ENCODE data around the gene DNAJC13.
"Not testable (repeated sequence)": the region's sequence is repeated elsewhere in the genome, so short reads cannot be mapped to it uniquely, and the experiment has no call there.

DNAJC13 gene

GRCh38 chr3:132386259-132386658, 31.0 kb upstream of the DNAJC13 start:
- Histone ChIP-seq H3K4me3 (ENCODE audit: extremely low read depth, insufficient read depth, low read length, poor library complexity, severe bottlenecking) (no peak overlapping the region), H3K36me3 (ENCODE audit: control insufficient read depth, insufficient read depth, low read length) (no peaks in the 10 kb centered on the region), H3K27ac (ENCODE audit: low read depth, low read length, severe bottlenecking) (no peak overlapping the region), H3K4me1 (ENCODE audit: control insufficient read depth, insufficient read depth, low read length, poor library complexity, severe bottlenecking) (no peaks in the 10 kb centered on the region), H3K9me3 (ENCODE audit: control insufficient read depth, low read length) (no peaks in the 10 kb centered on the region)
- 88 to 95% methylated on average over 7 of the region's 8 CpGs for WGBS, 2 experiments (ENCODE audit: insufficient coverage in 2 of 2)

GRCh38 chr3:132392675-132393074, 24.6 kb upstream of the DNAJC13 start:
- not testable (repeated sequence) for H3K4me1 ChIP-seq (ENCODE audit: control insufficient read depth, insufficient read depth, low read length, poor library complexity, severe bottlenecking); H3K27ac ChIP-seq (ENCODE audit: low read depth, low read length, severe bottlenecking); H3K36me3 ChIP-seq (ENCODE audit: control insufficient read depth, insufficient read depth, low read length); H3K9me3 ChIP-seq (ENCODE audit: control insufficient read depth, low read length); H3K4me3 ChIP-seq (ENCODE audit: extremely low read depth, insufficient read depth, low read length, poor library complexity, severe bottlenecking)
- WGBS, 2 experiments (ENCODE audit: insufficient coverage in 2 of 2), result no CpG with 5 or more reads among the region's 1 CpG

- Histone ChIP-seq H3K4me1 (ENCODE audit: control insufficient read depth, insufficient read depth, low read length, poor library complexity, severe bottlenecking) (no peaks in the 10 kb centered on the region), H3K4me3 (ENCODE audit: extremely low read depth, insufficient read depth, low read length, poor library complexity, severe bottlenecking) (no peak overlapping the region)
These were observed 23.0 kb upstream of the DNAJC13 start for GRCh38 chr3:132394320-132394719.

GRCh38 chr3:132395126-132395525, 22.2 kb upstream of the DNAJC13 start:
- Histone ChIP-seq H3K4me1 (ENCODE audit: control insufficient read depth, insufficient read depth, low read length, poor library complexity, severe bottlenecking) (no peaks in the 10 kb centered on the region), H3K27ac (ENCODE audit: low read depth, low read length, severe bottlenecking) (no peak overlapping the region), H3K4me3 (ENCODE audit: extremely low read depth, insufficient read depth, low read length, poor library complexity, severe bottlenecking) (no peak overlapping the region), H3K36me3 (ENCODE audit: control insufficient read depth, insufficient read depth, low read length) (no peaks in the 10 kb centered on the region), H3K9me3 (ENCODE audit: control insufficient read depth, low read length) (no peaks in the 10 kb centered on the region)
- WGBS, 2 experiments (ENCODE audit: insufficient coverage in 2 of 2), result no CpG with 5 or more reads among the region's 1 CpG

More at GRCh38 chr3:132394320-132394719, 23.0 kb upstream of the DNAJC13 start:
- Histone ChIP-seq H3K36me3 (ENCODE audit: control insufficient read depth, insufficient read depth, low read length) (no peaks in the 10 kb centered on the region), H3K27ac (ENCODE audit: low read depth, low read length, severe bottlenecking) (no peak overlapping the region), H3K9me3 (ENCODE audit: control insufficient read depth, low read length) (no peaks in the 10 kb centered on the region)
- 50 to 86% methylated on average over 1 of the region's 2 CpGs for WGBS, 2 experiments (ENCODE audit: insufficient coverage in 2 of 2)

- Histone ChIP-seq H3K9me3 (ENCODE audit: control insufficient read depth, low read length) (no peaks in the 10 kb centered on the region), H3K27ac (ENCODE audit: low read depth, low read length, severe bottlenecking) (no peak overlapping the region), H3K4me3 (ENCODE audit: extremely low read depth, insufficient read depth, low read length, poor library complexity, severe bottlenecking) (no peak overlapping the region), H3K4me1 (ENCODE audit: control insufficient read depth, insufficient read depth, low read length, poor library complexity, severe bottlenecking) (no peaks in the 10 kb centered on the region), H3K36me3 (ENCODE audit: control insufficient read depth, insufficient read depth, low read length) (no peaks in the 10 kb centered on the region)
- WGBS, 2 experiments (ENCODE audit: insufficient coverage in 2 of 2), result 96 to 97% methylated on average over 16 to 19 of the region's 24 CpGs
These were observed 21.0 kb upstream of the DNAJC13 start for GRCh38 chr3:132396255-132396654.

- WGBS, 2 experiments (ENCODE audit: insufficient coverage in 2 of 2), result 95 to 98% methylated on average over 6 of the region's 8 CpGs
- not testable (repeated sequence) for H3K9me3 ChIP-seq (ENCODE audit: control insufficient read depth, low read length); H3K36me3 ChIP-seq (ENCODE audit: control insufficient read depth, insufficient read depth, low read length); H3K27ac ChIP-seq (ENCODE audit: low read depth, low read length, severe bottlenecking); H3K4me1 ChIP-seq (ENCODE audit: control insufficient read depth, insufficient read depth, low read length, poor library complexity, severe bottlenecking); H3K4me3 ChIP-seq (ENCODE audit: extremely low read depth, insufficient read depth, low read length, poor library complexity, severe bottlenecking)
These were observed 20.5 kb upstream of the DNAJC13 start for GRCh38 chr3:132396776-132397175.

- H3K4me1 ChIP-seq (ENCODE audit: control insufficient read depth, insufficient read depth, low read length, poor library complexity, severe bottlenecking), result peaks cover 2% of the 10 kb centered on the region
- H3K9me3 ChIP-seq (ENCODE audit: control insufficient read depth, low read length), result no peaks in the 10 kb centered on the region
- H3K4me3 ChIP-seq (ENCODE audit: extremely low read depth, insufficient read depth, low read length, poor library complexity, severe bottlenecking), result no peak overlapping the region
- no peaks in the 10 kb centered on the region for H3K36me3 ChIP-seq (ENCODE audit: control insufficient read depth, insufficient read depth, low read length)
- H3K27ac ChIP-seq (ENCODE audit: low read depth, low read length, severe bottlenecking), result no peak overlapping the region
- 55 to 57% methylated on average over 1 to 4 of the region's 5 CpGs for WGBS, 2 experiments (ENCODE audit: insufficient coverage in 2 of 2)
These were observed 18.0 kb upstream of the DNAJC13 start for GRCh38 chr3:132399054-132399929.

- H3K27ac ChIP-seq (ENCODE audit: low read depth, low read length, severe bottlenecking), result no peak overlapping the region
- peaks cover 5% of the 10 kb centered on the region for H3K4me1 ChIP-seq (ENCODE audit: control insufficient read depth, insufficient read depth, low read length, poor library complexity, severe bottlenecking)
- WGBS, 2 experiments (ENCODE audit: insufficient coverage in 2 of 2), result 92 to 98% methylated on average over 12 to 13 of the region's 13 CpGs
- H3K4me3 ChIP-seq (ENCODE audit: extremely low read depth, insufficient read depth, low read length, poor library complexity, severe bottlenecking), result no peak overlapping the region
- H3K9me3 ChIP-seq (ENCODE audit: control insufficient read depth, low read length), result no peaks in the 10 kb centered on the region
- H3K36me3 ChIP-seq (ENCODE audit: control insufficient read depth, insufficient read depth, low read length), result no peaks in the 10 kb centered on the region
These were observed 16.0 kb upstream of the DNAJC13 start for GRCh38 chr3:132401255-132401654.

- Histone ChIP-seq H3K36me3 (ENCODE audit: control insufficient read depth, insufficient read depth, low read length) (no peaks in the 10 kb centered on the region), H3K4me3 (ENCODE audit: extremely low read depth, insufficient read depth, low read length, poor library complexity, severe bottlenecking) (no peak overlapping the region), H3K27ac (ENCODE audit: low read depth, low read length, severe bottlenecking) (no peak overlapping the region), H3K4me1 (ENCODE audit: control insufficient read depth, insufficient read depth, low read length, poor library complexity, severe bottlenecking) (peaks cover 5% of the 10 kb centered on the region), H3K9me3 (ENCODE audit: control insufficient read depth, low read length) (no peaks in the 10 kb centered on the region)
- WGBS, 2 experiments (ENCODE audit: insufficient coverage in 2 of 2), result 100% methylated on average over 1 of the region's 3 CpGs
These were observed 13.0 kb upstream of the DNAJC13 start for GRCh38 chr3:132404276-132404675.

GRCh38 chr3:132405188-132405587, 12.1 kb upstream of the DNAJC13 start:
- peaks cover 5% of the 10 kb centered on the region for H3K4me1 ChIP-seq (ENCODE audit: control insufficient read depth, insufficient read depth, low read length, poor library complexity, severe bottlenecking)
- H3K27ac ChIP-seq (ENCODE audit: low read depth, low read length, severe bottlenecking), result no peak overlapping the region
- H3K36me3 ChIP-seq (ENCODE audit: control insufficient read depth, insufficient read depth, low read length), result no peaks in the 10 kb centered on the region
- no peak overlapping the region for H3K4me3 ChIP-seq (ENCODE audit: extremely low read depth, insufficient read depth, low read length, poor library complexity, severe bottlenecking)
- no CpG with 5 or more reads among the region's 1 CpG for WGBS, 2 experiments (ENCODE audit: insufficient coverage in 2 of 2)
- H3K9me3 ChIP-seq (ENCODE audit: control insufficient read depth, low read length), result no peaks in the 10 kb centered on the region

GRCh38 chr3:132405609-132406299, 11.5 kb upstream of the DNAJC13 start:
- Histone ChIP-seq H3K36me3 (ENCODE audit: control insufficient read depth, insufficient read depth, low read length) (no peaks in the 10 kb centered on the region), H3K4me3 (ENCODE audit: extremely low read depth, insufficient read depth, low read length, poor library complexity, severe bottlenecking) (no peak overlapping the region), H3K4me1 (ENCODE audit: control insufficient read depth, insufficient read depth, low read length, poor library complexity, severe bottlenecking) (peaks cover 5% of the 10 kb centered on the region), H3K9me3 (ENCODE audit: control insufficient read depth, low read length) (no peaks in the 10 kb centered on the region), H3K27ac (ENCODE audit: low read depth, low read length, severe bottlenecking) (no peak overlapping the region)
- WGBS, 2 experiments (ENCODE audit: insufficient coverage in 2 of 2), result 87 to 100% methylated on average over 2 to 4 of the region's 4 CpGs

Data from mesodermal cell (in vitro differentiated cells).